Renal cortical epithelial cell (primary cell): Measurements from ENCODE around the gene NRP1. TPM values are rescaled to one million over a fixed set of nuclear protein-coding genes. Genes with fewer than 3 reads are reported as not detected.

Experiments used
- DNase-seq: peaks from one replicate; pipeline ENCODE4 v3.0.0-alpha.2; 2011; ENCODE audit warnings: low read depth
- total RNA-seq: library from RNA; depleted of rRNA; stranded (reverse); fragments of >200 nt; gene quantifications from 2 replicates; pipeline ENCODE4 v1.2.3, GENCODE V29; 2014

Gene NRP1
- total RNA-seq, 1 donor from 2014 or later = 281 TPM

DNA sequence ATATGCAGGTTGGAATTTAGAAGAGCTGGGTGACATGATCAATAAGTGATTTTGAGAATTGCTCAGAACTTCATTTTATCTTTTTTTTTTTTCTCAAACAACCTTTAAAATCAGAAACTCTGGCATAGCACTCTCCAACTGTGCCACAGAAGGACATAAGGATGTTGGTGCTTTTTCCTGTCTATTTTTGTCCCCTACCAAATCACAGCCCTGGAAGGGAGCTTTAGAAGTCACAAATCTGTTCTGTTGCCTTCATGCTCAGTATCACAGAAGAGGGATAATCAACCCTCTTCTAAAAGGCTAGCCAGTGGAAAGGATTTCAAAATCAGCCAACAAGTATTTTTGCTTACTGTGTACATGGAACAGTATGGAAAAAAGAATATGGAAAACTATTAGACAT is 14.8 kb upstream of the NRP1 start:
- DNase-seq = no peak

DNA sequence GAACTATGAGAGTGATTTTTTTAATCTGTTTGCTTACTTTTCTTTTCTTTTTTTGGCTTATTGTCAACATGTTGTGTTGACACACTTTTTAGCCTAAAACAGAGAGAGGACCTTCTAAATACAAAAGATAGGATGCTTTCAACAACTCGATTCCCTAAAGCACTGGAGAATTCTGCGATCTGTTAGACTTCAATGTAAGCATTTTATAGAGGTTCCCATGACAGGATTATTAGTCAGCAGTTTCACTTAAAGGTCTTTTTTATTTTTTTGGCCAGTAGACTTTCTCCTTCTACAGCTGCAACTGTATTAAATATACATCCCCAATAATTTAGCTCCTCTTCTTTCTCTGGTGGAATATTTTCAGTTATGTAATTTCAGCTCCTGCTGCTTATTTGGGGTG is 12.7 kb upstream of the NRP1 start:
- no peak for DNase-seq

- DNase-seq = no peak
These were observed 10.8 kb upstream of the NRP1 start for GRCh38 chr10:33345236-33345635.

- DNase-seq = no peak
These were observed 10.2 kb upstream of the NRP1 start for GRCh38 chr10:33344676-33345075.

GRCh38 chr10:33341637-33342036 is 7.2 kb upstream of the NRP1 start:
- no peak for DNase-seq

DNA sequence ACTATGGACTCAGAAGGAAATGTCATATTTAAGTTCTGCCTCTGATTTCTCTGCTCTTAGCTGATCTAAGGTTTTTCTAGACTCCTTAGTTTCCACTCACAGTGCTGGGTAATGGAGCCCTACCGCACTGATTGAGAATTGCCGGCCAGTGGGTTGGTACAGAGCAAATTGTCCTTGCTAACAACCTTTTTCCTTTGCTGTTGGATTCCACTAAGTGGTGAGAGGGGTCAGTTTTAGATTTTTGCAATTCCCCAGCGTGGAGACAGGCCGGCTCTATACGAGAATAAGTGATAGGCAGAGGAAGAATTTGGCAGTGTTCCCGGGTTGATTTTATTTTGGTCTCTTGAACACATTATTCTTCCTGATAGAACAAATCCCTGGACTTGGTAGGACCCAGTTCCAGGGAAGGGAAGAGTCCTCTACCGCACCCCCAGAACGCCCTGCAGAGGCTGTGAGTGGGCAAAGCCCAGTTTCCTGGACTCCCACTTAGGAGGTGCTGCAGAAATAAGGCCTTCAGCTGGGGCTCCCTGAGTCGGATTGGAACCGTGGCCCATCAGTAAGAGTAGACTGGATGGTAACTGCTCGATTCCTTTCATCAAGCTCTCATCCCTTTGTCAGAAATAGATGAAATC is 3.0 kb upstream of the NRP1 start:
- peak; percentile 75 for DNase-seq

DNA sequence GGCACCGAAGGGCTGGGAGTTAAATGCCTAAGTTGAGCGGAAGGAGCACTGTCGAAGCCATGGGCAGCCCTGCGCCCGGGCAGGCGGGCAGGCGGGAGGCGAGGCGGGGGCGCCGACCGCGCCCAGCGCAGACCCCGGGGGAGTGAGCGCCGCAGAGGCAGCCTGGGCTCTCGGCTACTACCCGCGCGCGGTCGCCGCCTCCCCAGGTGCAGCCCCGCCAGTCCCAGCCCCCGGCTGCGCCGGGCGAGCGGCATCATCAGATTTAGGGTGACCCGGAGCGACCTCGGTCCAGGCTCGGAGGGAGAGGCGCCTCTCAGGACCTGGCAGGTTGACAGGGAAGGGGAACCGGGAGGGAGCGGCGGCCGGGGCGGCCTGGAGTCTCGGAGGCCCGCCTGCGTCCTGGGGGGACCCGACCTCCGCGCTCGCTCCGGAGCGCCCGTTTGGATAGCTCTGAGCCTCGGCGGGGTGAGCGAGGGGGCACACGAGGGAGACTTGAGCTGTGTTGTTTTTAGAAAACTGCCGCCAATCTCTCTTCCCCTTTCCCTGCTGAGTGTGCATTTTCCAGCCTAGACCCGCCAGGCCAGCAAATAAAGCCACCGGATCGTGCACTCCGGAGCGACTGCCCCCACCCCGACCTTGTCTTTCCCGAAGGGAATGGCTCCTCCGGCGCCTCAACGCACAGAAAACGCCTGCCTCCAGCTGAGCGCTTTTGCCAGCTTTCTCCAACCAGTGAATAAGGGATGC is 2.3 kb upstream of the NRP1 start:
- DNase-seq = no peak

GRCh38 chr10:33335801-33336581 is 1.5 kb upstream of the NRP1 start:
- DNase-seq = peak; percentile 96

- no peak for DNase-seq
These were observed 1.0 kb upstream of the NRP1 start for GRCh38 chr10:33335551-33335800.

DNA sequence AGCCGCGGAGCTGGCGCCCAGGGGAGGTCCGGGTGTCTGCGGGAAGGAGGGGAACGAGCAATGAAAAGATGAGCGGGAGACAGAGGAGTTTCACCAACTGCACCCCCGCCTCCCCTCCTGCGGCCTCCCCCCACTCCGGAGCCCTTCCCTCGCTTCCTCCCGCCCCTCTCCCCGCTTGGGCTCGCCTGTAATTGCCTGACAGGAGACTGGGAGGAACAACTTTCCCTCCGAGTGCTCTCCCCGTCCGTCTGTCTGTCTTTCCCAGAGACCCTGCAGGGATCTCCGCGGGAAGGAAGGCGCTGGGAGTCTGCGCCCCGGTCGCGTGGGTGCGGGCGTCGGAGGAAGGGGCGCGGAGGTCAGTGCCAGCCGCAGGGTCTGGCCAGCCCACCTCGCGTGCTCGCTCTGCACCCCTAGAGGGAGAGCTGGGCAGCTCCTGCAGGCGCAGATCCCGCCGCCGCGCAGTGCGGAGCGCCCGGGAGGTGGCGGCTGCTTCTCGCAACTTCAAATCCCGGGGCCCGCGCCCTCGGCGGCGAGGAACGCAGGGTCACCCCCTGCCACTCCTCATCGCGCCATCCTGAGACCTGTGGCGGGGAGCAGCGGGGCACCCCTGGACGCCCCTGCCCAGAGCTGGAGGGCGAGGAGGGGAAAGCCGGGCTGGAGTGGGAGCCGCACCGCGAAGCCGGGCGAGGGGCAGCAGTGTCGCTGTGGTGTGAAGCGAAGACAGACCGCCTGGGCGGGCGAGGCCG is 511 bp upstream of the NRP1 start:
- peak; percentile 72 for DNase-seq

DNA sequence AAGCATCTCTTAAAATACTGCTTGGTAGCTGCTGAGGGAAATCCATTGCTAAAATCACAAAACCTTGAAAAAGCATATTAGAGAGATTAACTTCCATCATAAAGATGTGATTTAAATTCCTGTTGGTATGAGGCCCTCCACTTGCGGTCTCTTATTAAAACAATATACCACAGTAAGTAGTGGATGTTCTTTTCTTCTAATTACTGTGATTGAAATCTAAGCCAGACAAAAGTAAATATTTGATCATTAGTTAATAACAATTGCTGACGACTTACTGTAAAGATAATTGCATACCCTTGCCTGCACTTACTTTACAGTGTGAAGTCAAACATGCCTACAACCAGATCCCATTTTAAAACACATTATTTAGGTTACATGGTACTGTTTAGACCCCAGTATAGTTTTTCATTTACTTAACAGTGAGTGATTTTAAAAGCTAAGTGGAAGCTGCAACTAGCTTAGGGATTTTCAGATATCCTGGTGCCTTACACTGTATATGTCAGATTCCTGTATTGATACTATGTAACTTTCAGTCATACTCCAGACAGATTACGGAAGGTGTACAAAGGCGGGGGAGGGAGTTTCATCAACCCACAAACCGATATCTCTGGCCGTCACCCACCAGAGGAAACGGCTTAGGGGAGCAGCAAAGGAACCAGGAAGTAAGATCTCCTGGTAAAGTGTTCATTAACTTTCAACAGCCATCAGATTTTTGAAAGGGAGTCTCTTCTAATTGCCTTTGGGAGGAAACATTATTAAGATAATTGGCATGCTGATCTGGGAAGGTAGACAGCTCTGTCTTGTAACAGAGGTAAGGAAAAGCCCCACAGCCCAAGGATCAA is 986 bp downstream of the NRP1 start:
- DNase-seq = no peak

GRCh38 chr10:33332183-33333065 is 2.0 kb downstream of the NRP1 start:
- DNase-seq = peak; percentile 49

- DNase-seq = no peak
These were observed 3.1 kb downstream of the NRP1 start for GRCh38 chr10:33331379-33331694.

- peak; percentile 75 for DNase-seq
These were observed 3.7 kb downstream of the NRP1 start for GRCh38 chr10:33330543-33331378.

DNA sequence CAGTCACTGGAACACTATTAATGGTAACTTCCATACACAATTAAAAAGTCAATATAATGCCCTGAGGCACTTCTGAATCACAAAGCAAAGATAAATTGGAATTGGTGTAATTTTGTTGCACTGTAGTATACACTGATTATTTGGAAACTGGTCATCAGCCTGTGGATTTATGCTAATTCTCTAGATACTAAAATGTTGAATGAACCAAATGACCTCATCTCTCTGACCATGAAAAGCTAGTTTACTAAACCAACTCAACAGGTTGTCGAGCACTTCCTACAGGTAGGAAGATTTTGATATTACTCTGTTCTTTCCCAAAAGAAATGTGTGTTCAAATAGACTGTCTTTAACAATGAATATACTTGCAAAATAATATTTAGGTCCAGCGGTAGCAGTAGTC is 5.3 kb downstream of the NRP1 start:
- no peak for DNase-seq

DNA sequence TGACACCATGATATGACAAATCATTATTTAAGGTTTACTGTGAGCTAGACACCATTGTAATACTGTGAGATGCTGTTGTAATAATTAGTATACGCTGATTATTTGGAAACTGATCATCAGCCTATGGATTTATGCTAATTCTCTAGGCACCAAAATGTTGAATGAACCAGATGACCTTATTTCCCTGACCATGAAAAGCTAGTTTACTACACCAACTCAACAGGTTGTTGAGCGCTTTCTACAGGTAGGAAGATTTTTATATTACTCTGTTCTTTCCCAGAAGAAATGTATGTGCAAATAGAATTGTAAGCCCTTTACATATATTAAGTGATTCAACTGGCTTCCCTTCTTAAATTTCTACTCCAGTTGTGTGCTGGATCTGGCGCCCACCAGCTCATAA is 6.2 kb downstream of the NRP1 start:
- DNase-seq = no peak

DNA sequence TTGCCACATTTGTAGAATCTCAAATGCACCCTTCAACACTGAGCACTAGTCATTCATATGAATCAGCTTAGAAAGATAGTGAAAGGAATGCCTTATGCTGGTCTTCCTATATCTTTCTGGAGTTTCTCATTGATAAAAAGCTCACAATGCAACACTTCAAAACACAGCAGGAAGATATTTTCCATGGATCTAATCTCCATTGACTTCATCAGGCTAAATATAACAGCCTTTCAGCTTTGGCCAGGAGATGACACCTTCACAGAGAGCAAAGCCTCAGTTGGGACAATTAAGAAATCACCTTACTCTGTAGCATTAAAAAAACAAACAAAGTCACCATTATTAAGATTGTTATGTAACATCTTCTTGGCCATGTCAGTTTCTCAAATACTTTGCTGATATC is 6.7 kb downstream of the NRP1 start:
- peak; percentile 33 for DNase-seq

- peak; percentile 31 for DNase-seq
These were observed 7.5 kb downstream of the NRP1 start for GRCh38 chr10:33326933-33327332.

DNA sequence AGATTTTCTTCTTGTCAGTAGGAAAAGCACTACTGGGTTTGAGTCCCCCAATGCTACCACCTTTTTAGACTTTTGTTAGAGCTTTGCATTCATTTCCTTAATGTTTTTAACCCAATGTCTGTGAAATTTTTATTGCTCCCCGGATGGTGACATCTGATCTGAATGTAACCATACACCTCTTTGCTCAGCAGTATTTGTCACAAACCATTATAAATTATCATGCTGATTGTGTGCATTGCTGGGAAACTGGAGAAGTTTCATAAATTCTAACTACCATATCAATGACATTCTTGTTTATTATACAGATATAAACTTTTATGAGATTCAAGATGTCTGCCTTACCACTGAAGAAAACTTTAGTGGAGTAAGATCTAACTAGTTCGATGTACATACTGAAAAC is 8.5 kb downstream of the NRP1 start:
- DNase-seq = no peak

DNA sequence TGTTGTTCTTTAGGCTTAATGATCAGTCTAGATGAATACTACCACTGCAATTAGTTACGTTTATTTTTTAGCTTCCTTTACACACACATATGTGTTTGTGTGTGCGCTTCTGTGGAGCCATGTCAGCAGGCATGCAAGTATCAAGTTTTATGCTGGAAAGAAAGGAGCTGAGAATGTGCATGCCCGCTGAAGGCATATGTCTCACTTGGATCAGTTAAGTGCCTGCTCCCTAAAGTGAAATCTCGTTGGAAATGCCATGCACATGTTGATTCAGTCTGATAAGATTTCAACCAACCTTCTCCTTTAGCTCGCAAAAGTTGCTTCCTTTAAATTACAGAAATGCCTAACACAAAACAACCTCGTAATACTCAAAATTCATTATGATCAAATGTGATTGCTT is 10.7 kb downstream of the NRP1 start:
- no peak for DNase-seq
